ENCODE data around the gene TRIM69.

DNA sequence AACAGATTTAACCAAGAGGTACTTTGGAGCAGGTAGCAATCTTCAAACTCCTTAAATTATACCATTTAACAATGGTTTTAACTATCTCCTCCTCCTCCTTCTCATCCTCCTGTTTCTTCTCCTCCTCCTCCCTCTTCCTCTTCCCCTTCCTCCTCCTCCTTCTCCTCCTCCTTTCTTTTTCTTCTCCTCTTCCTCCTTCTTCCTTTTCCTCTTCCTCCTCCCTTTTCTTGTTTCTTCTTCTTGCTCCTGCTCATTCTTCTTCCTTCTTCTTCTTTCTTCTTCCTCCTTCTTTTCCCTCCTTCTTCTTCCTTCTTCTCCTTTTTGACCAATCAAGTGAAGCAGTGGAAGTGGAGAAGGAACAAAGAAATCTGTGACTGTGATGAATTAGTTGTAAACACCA is 39.3 kb upstream of the TRIM69 start:
- TF ChIP-seq, protein P1, sequence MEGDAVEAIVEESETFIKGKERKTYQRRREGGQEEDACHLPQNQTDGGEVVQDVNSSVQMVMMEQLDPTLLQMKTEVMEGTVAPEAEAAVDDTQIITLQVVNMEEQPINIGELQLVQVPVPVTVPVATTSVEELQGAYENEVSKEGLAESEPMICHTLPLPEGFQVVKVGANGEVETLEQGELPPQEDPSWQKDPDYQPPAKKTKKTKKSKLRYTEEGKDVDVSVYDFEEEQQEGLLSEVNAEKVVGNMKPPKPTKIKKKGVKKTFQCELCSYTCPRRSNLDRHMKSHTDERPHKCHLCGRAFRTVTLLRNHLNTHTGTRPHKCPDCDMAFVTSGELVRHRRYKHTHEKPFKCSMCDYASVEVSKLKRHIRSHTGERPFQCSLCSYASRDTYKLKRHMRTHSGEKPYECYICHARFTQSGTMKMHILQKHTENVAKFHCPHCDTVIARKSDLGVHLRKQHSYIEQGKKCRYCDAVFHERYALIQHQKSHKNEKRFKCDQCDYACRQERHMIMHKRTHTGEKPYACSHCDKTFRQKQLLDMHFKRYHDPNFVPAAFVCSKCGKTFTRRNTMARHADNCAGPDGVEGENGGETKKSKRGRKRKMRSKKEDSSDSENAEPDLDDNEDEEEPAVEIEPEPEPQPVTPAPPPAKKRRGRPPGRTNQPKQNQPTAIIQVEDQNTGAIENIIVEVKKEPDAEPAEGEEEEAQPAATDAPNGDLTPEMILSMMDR (conservative IDR thresholded peaks at IDR 0.05; ENCODE audit: low read length), result no peak
- no peak for TF ChIP-seq EZH2phosphoT487 (IDR thresholded peaks at IDR 0.05; ENCODE audit: borderline replicate concordance)

Data from Loucy (cell line).